HG03565 (cell line): ENCODE data around the gene JDP2.

ENCODE experiments used
- ATAC-seq: cut with Tn5 transposase; IDR thresholded peaks from one replicate; pipeline ENCODE4 v1.9.1; 2021; ENCODE audit warnings: mild to moderate bottlenecking, moderate library complexity; ENCODE audit not compliant: unreplicated experiment

Gene JDP2

GRCh38 chr14:75511201-75511600, 83.4 kb downstream of the JDP2 start:
- no peak for ATAC-seq

- ATAC-seq = peak; percentile 18
These were observed 86.3 kb downstream of the JDP2 start for GRCh38 chr14:75513911-75514672.

- ATAC-seq = peak; percentile 24
These were observed 87.1 kb downstream of the JDP2 start for GRCh38 chr14:75514673-75515628.

GRCh38 chr14:75515629-75515996, 87.8 kb downstream of the JDP2 start:
- ATAC-seq = peak; percentile 33

GRCh38 chr14:75518625-75519024, 90.8 kb downstream of the JDP2 start:
- ATAC-seq = no peak

GRCh38 chr14:75519394-75519793, 91.6 kb downstream of the JDP2 start:
- ATAC-seq = no peak

- ATAC-seq = no peak
These were observed 92.3 kb downstream of the JDP2 start for GRCh38 chr14:75519826-75520728.

GRCh38 chr14:75520852-75521251, 93.0 kb downstream of the JDP2 start:
- no peak for ATAC-seq

GRCh38 chr14:75521415-75522199, 93.8 kb downstream of the JDP2 start:
- no peak for ATAC-seq

GRCh38 chr14:75522224-75522982, 94.6 kb downstream of the JDP2 start, which contains the start of gene BATF:
TSS of gene BATF (plus strand) at chr14:75522469. CDS start at chr14:75522683, 214 bp downstream.
- ATAC-seq = no peak

- ATAC-seq = no peak
These were observed 95.1 kb downstream of the JDP2 start for GRCh38 chr14:75522983-75523318.
